ENCODE measurements around the gene WDR62.

DNA sequence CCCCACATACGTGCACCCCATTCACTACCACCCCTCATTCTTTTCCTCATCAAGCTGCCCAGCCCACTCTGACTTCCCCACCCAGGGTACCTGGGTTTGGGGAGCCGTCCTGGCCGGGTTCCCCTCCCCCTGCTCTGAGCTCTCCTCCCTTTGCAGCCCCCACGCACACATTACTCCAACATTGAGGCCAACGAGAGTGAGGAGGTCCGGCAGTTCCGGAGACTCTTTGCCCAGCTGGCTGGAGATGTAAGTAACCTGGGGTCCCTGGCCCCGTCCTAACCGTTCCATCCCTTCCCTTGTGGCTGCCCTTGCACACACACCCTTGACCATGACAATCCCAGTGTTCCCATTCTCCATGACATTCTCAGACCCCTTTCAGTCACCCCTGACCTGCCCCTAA, 87.8 kb downstream of the WDR62 start:
- TF ChIP-seq CTCF (IDR thresholded peaks at IDR 0.05): no peak
- TF ChIP-seq POLR2A (IDR thresholded peaks at IDR 0.05): no peak

Data from ovary (tissue), 3 donors.